Stimulated activated naive CD8-positive, alpha-beta T cell treated with anti-CD3 and anti-CD28 coated beads, Interleukin-15, Interleukin-2, amounts not matched to agents 100 U/mL and 50 U/mL, for 24 hours (primary cell): ENCODE results near the gene SHE.

ENCODE experiments used
- ATAC-seq: fragments of 150-1000 bp; cut with Tn5 transposase; one replicate; pipeline ENCODE4 v1.10.0; 2021
- DNase-seq: peaks from one replicate; pipeline ENCODE4 v3.0.0; 2021

Gene SHE

GRCh38 chr1:154478639-154479038 is 23.6 kb downstream of the SHE start:
- ATAC-seq (no peak), DNase-seq (no peak)

GRCh38 chr1:154478013-154478412 is 24.2 kb downstream of the SHE start:
- no peak for ATAC-seq
- DNase-seq: no peak

- ATAC-seq: no peak
Measured at GRCh38 chr1:154476791-154477190, 25.4 kb downstream of the SHE start.

GRCh38 chr1:154474802-154475201 is 27.4 kb downstream of the SHE start:
- DNase-seq (no peak), ATAC-seq (no peak)

More at GRCh38 chr1:154476791-154477190, 25.4 kb downstream of the SHE start:
- DNase-seq: no peak

GRCh38 chr1:154471304-154471703 is 30.9 kb downstream of the SHE start:
- ATAC-seq (no peak), DNase-seq (no peak)

- DNase-seq (no peak), ATAC-seq (no peak)
Measured at GRCh38 chr1:154469844-154470560, 32.2 kb downstream of the SHE start.

- DNase-seq (no peak), ATAC-seq (no peak)
Measured at GRCh38 chr1:154468535-154469250, 33.5 kb downstream of the SHE start.

- ATAC-seq (no peak), DNase-seq (no peak)
Measured at GRCh38 chr1:154467434-154468102, 34.6 kb downstream of the SHE start.

GRCh38 chr1:154466921-154467417 is 35.2 kb downstream of the SHE start:
- ATAC-seq (no peak), DNase-seq (no peak)

- no peak for ATAC-seq
Measured at GRCh38 chr1:154466206-154466605, 36.0 kb downstream of the SHE start.

GRCh38 chr1:154465621-154466195 is 36.5 kb downstream of the SHE start:
- DNase-seq (no peak), ATAC-seq (no peak)

More at GRCh38 chr1:154466206-154466605, 36.0 kb downstream of the SHE start:
- DNase-seq: no peak

GRCh38 chr1:154463512-154463990 is 38.7 kb downstream of the SHE start:
- peak; percentile 88 for ATAC-seq
- DNase-seq: peak; percentile 51

- no peak for ATAC-seq
- DNase-seq: no peak
Measured at GRCh38 chr1:154460695-154461260, 41.4 kb downstream of the SHE start.

GRCh38 chr1:154459080-154459479 is 43.1 kb downstream of the SHE start:
- no peak for DNase-seq
- ATAC-seq: no peak

GRCh38 chr1:154456631-154457030 is 45.6 kb downstream of the SHE start:
- ATAC-seq (no peak), DNase-seq (no peak)

- ATAC-seq (no peak), DNase-seq (no peak)
Measured at GRCh38 chr1:154454386-154455120, 47.7 kb downstream of the SHE start.

- DNase-seq (peak; percentile 40), ATAC-seq (peak; percentile 40)
Measured at GRCh38 chr1:154453574-154454352, 48.4 kb downstream of the SHE start.

- DNase-seq: no peak
- no peak for ATAC-seq
Measured at GRCh38 chr1:154453161-154453560, 49.1 kb downstream of the SHE start.

GRCh38 chr1:154448331-154448811 is 53.8 kb downstream of the SHE start:
- ATAC-seq (no peak), DNase-seq (no peak)

GRCh38 chr1:154446789-154447188 is 55.4 kb downstream of the SHE start:
- DNase-seq (no peak), ATAC-seq (no peak)
